Activated CD4-positive, alpha-beta T cell treated with anti-CD3 and anti-CD28 coated beads, Interleukin-2, Interleukin-4, amounts not matched to agents 100 ng/mL and 50 ng/mL, durations not matched to agents 16 hours and 8 hours (primary cell): ENCODE measurements around the gene RGS7.
"Not testable (repeated sequence)": the region's sequence is repeated elsewhere in the genome, so short reads cannot be mapped to it uniquely, and the experiment has no call there.

Experiments used
- DNase-seq: peaks from one replicate; pipeline ENCODE4 v3.0.0-alpha.2; 2020; ENCODE audit warnings: low spot score

RGS7 gene

DNA sequence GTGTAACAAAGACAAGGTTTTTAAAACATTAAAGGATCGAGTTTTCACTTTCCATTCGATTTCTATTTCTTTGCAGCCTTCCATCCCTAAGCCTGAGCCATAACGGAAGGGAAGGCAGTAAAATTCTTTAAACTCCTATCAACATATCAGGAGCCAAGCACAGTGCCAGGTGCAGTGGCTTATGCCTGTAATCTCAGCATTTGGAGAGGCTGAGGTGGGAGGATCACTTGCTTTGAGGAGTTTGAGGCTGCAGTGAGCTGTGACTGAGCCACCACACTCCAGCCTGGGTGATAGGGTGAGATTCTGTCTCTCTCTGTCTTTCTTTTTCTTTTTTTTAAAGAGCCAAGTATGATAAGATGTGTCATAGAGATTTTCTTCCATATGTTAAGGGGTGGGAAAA lies 527.5 kb downstream of the RGS7 start:
- no peak for DNase-seq

- DNase-seq = no peak
Measured at GRCh38 chr1:240827786-240828185, 529.2 kb downstream of the RGS7 start.

GRCh38 chr1:240824238-240824637 lies 532.8 kb downstream of the RGS7 start:
- DNase-seq = no peak

DNA sequence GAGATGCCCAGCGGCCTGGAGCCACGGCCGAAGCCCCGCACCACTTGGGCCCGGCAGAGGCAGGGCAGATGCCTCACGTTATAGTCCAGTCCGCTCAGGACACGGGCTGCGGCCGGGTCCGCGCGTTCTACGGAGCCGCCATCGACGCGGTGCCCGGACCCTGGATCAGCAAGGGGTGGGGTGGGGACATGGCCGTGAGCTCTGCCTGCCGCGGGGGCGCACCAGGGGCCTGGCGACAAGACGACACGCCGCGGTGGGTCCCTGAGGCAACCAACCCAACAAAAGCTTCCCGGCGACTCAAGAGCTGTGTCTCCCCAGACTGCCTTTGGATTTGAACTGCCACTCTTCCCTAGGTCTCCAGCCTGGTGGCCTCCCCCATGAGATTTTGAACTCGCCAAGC lies 533.6 kb downstream of the RGS7 start:
- no peak for DNase-seq

DNA sequence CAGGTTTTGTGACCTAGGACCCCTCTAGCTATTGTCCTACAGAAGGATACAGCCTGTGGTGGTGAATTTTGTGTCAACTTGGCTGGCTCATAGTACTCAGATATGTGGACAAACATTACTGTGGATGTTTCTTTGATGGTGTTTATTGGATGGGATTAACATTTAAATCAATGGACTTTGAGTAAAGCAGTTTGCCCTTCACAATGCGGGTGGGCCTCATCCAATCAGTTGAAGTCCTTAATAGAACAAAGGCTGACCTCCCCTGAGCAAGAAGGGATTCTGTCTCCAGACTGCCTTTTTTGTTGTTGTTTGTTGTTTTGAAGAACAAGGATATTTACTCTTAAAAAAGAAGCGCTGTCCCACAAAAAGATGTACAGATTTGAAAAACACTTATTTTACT lies 535.1 kb downstream of the RGS7 start:
- no peak for DNase-seq

DNA sequence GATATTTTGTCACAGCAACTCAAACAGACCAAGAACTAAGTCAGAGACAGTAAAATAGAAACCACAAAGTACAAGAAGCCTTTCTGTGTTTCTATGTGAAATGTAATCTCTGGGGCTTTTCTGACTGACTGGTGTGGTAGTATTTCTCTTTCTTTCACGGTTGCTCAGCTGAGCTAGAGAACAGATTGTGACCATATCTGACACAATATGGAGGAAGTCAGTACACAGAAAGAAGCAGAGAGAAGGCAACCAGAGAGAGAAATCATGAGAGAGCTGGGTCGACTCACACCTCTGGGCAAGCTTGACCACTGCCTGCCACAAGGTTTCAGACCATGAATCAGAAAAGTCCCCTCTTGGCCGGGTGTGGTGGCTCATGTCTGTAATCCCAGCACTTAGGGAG lies 536.2 kb downstream of the RGS7 start:
- no peak for DNase-seq

DNA sequence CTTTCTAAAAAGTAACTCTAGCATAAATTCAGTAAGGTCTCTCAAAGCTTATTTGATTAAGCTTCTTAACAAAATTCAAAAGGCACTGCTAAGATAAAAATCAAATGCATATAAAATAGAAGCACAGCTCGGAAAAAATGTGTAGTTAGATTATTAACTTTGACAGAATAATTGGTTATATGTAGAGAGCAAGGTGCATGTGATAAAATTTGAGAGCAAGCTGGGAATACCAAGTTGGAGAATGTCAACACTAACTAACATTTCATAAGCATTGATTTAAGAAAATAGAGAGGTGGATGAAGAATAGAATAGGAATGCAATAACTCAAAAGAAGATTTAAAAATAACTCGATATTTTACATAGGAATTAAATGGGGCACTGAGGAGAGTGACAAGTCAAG lies 540.5 kb downstream of the RGS7 start:
- DNase-seq = no peak

GRCh38 chr1:240813720-240814119 lies 543.3 kb downstream of the RGS7 start:
- no peak for DNase-seq

- no peak for DNase-seq
Measured at GRCh38 chr1:240811256-240811655, 545.7 kb downstream of the RGS7 start.

DNA sequence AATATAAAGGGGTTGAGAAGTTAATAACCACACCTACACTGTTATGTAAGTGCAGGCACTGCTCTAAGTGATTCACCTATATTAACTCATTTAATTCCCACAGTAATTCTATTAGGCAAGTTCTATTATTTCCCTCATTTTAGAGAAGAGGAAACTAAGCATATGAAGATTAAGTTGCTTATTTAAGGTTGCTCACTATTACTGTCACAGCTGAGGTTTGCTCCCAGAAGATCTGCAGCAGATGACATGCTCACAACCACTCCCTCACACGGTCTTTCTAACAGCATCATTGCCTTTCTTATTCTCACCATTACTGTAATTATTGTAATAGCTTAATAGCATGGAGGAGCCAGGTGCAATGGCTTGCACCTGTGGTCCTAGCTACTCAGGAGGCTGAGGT lies 548.6 kb downstream of the RGS7 start:
- no peak for DNase-seq

DNA sequence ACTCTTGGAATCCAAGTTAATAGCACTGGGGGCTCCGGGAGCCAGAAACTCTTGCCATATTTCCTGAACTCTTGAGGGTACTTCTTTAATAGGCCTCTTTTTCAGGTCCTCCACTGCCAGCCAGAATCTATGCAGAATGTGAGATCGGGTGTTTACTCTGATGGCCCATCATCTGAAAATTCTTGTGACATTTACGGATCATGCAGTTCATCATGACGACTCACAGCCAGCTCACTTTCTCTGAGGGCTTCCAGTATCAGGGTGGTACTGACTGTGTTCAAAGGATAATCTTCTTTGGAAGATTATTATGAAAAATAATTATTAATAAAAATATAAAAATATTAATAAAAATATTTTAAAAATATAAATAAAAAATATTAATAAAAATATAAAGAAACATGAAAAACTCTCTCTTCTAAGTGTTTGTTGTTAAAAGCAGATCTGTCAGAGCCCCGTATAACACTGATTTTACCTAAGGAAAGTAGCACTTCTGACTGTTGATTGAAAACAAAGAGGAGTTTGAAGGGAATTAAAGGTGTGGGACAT lies 550.7 kb downstream of the RGS7 start:
- DNase-seq = no peak

GRCh38 chr1:240804475-240804874 lies 552.5 kb downstream of the RGS7 start:
- DNase-seq = no peak

DNA sequence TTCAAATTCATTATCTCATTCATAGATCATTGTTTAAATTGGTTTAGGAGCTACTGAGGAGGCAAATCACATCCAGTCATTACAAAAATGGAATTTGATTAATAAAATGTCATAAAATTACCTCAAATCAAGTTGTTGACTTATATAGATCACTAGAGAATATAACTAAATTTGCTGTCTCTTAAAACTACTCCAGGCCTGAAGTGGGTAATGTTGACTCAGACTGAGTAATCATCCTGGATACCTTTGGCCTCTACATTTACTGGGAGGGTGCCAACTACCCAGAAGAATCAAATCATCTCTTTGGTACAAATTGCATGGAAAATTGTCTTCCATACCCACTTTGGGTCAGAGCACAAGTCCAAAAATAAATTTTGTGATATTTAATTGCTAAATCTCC lies 553.9 kb downstream of the RGS7 start:
- DNase-seq = no peak

DNA sequence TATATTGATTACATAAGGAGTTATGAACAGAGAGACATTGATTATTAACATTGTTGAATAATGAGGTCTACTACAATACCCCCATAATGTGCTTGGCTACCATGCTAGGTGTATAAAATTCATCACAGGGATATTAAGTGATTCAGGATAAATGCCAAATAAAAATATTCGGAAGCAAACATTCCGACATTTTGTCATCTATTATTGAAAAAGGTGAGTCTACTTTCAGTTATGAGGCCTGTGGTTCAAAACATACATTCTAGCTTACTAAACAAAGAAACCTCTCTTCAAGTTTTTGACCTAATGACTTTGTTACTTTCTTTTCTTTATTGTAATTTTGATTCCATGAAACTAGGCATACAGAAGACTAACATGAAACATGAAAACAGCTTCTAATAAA lies 554.7 kb downstream of the RGS7 start:
- DNase-seq = no peak

- no peak for DNase-seq
Measured at GRCh38 chr1:240801442-240801841, 555.6 kb downstream of the RGS7 start.

DNA sequence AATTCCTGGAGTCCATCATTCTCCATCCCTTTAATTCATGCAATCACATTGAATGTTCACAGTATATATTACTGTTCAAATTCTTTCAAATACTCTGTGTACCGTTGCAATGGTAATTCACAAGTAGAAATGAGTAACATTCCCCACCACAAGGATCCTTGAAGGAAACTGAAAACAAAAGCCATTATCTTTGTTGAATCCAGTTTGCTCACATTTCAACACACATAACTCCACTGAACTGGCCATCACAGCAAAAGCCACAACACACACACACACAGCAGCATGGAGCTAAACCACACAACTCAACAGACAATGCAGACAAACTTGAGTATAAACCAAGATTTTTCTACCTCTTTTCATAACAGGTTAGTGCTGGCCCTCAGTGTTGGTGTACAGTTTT lies 556.7 kb downstream of the RGS7 start:
- DNase-seq = no peak

DNA sequence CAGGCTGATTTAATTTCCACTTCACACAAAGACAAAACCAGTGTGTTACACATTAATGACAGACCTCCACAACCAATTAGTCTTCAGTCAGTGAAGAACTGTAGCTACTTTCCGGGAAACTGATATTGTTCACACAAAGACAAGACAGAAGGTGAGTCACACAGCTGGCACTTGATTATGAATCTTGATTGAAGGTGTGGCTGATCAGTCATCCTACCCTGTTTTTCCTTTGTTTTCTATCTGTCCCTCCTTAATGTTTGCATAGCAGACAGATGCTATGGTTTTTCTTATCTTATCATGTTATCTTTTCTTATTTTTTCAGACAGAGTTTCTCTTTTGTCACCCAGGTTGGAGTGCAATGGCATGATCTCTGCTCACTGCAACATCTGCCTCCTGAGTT lies 560.0 kb downstream of the RGS7 start:
- peak; percentile 2 for DNase-seq

DNA sequence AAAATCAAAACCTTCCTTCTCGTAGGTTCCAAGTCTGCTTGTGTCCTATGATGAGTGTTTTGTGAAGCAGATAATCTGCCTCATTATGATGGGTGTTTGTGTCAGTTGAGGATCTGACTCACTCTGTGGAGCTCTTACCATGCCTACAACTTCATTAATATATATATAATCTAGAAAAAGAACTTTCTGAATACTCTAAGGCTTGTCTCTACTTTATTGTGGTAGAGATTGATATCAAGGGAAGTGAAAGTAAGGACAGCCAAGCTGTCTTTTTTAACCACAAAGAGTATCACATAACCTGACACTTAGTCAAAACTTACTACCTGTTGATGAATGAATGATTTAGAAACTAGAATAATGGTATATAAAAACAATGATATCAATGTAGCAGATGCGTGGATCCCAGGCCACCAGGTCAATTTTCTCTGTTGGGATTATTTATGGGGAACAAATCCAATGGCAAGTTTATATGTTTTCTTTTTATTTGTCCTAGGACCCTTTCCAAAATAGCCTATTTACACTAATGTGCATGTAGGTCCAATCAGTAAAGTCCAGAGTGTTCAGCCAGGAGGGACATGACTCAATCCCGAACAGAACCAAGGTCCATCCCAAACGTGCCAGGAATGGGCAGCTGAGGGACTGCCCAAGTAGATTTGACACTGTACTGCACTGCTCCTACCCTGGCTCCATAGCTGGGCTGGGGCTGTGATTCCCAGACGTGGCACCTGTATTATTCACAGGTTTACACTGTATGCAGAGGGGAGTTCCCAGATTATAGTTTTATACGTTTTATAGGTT lies 562.8 kb downstream of the RGS7 start:
- peak; percentile 52 for DNase-seq

DNA sequence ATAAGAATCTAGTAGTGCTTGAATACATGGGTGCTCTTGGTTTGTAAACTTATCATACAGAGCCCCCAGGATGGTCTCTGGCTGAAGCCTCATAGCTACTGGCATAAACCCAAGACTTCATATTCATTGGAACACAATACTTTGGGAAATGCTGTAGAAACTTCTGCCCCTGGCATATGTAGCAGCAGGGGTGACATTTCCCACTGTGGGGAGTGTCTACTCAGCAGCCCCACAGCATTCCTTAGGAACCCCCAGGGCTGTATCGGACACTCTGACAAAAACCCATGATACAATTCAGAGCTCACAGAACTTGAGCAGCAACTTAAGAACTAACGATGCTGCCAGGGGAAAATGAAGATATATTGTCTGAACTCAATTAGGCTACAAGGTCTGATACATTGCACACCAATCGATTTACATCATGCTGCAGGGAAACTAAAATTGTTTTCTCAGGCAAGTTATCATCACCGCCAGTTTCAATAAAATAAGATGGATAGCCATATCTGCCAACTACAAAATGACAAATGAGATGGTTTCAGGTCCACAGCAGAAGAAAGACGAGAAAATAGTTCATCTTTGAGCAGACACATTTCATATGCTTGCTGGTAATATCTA lies 564.0 kb downstream of the RGS7 start:
- no peak for DNase-seq

- no peak for DNase-seq
Measured at GRCh38 chr1:240790856-240791255, 566.1 kb downstream of the RGS7 start.

GRCh38 chr1:240786880-240787279 lies 570.1 kb downstream of the RGS7 start:
- no peak for DNase-seq

GRCh38 chr1:240784776-240785175 lies 572.2 kb downstream of the RGS7 start:
- DNase-seq = no peak

GRCh38 chr1:240783728-240784137 lies 573.3 kb downstream of the RGS7 start:
- DNase-seq = not testable (repeated sequence)

GRCh38 chr1:240776237-240776636 lies 580.8 kb downstream of the RGS7 start:
- DNase-seq = no peak
